Smooth muscle cell of the brain vasculature (primary cell): ENCODE results near the gene TERB1.

Experiments
- DNase-seq: peaks from one replicate; pipeline ENCODE4 v3.0.0-alpha.2; 2012; ENCODE audit warnings: low read depth, low spot score

Gene TERB1

GRCh38 chr16:66705790-66706505 is 95.4 kb downstream of the TERB1 start:
- DNase-seq = no peak
